Myocyte (in vitro differentiated cells): ENCODE measurements around the gene SOX13. TPM values are rescaled to one million over a fixed set of nuclear protein-coding genes. Genes with fewer than 3 reads are reported as not detected.

Source experiments
- DNase-seq: peaks from one replicate; pipeline ENCODE4 v3.0.0-alpha.2; 2012; ENCODE audit warnings: low read depth
- total RNA-seq: library from RNA; depleted of rRNA; stranded (reverse); fragments of >200 nt; gene quantifications from 2 replicates; pipeline ENCODE4 v1.2.3, GENCODE V29; 2014

Gene SOX13
- total RNA-seq, 1 donor from 2014 or later: 2.8 TPM

DNA sequence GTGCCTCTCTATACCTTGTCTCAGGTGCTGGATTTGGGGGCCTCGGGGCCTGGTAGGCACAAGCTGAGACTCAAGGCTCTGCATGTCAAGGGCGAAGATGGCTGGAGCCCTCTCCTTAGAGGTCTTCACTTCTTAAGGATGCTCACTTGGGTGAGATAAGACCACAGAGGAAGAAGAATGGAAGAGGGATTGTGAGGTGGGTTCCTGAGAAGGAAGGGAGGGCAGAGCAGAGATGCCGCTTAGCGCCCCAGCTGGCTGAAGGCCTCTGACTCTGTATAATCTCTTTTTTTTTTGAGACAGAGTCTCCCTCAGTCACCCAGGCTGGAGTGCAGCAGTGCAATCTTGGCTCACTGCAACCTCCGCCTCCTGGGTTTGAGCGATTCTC is 32.2 kb downstream of the SOX13 start:
- DNase-seq: no peak

DNA sequence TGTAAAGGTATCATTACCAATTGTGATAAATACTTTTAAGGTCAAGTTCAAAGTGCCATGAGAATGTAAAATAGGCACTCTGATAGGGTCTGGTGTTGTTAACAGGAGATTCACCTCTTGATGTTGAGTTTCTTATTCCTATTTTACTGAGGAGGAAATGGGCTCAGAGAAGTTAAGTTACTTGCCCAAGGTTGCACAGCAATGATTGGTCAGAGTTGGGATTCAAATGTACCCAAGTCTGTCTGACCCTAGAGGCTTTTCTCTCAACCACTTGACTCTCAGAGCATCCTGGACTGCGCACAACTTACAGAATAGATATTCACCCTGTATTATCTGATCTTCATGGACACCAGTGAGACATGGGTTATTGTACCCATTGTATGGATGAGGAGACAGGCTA is 33.9 kb downstream of the SOX13 start:
- no peak for DNase-seq

DNA sequence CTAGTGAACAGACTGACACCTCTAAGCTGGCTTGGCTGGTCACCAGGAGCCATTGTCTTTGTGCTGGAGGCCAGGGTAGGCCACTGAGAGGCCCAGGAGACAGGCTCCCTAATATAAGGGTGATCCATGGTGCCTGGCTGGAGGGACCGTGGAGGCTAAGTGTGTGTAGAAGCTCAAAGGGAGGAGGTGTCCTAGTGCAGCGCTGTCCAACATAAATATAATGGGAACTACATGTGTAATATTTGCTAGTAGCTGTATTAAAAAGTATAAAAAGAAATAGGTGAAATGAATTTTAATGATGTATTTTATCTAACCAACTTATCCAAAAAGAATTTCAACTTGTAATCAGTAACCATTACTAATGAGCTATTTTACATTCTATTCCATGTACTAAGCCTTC is 35.0 kb downstream of the SOX13 start:
- DNase-seq: no peak

DNA sequence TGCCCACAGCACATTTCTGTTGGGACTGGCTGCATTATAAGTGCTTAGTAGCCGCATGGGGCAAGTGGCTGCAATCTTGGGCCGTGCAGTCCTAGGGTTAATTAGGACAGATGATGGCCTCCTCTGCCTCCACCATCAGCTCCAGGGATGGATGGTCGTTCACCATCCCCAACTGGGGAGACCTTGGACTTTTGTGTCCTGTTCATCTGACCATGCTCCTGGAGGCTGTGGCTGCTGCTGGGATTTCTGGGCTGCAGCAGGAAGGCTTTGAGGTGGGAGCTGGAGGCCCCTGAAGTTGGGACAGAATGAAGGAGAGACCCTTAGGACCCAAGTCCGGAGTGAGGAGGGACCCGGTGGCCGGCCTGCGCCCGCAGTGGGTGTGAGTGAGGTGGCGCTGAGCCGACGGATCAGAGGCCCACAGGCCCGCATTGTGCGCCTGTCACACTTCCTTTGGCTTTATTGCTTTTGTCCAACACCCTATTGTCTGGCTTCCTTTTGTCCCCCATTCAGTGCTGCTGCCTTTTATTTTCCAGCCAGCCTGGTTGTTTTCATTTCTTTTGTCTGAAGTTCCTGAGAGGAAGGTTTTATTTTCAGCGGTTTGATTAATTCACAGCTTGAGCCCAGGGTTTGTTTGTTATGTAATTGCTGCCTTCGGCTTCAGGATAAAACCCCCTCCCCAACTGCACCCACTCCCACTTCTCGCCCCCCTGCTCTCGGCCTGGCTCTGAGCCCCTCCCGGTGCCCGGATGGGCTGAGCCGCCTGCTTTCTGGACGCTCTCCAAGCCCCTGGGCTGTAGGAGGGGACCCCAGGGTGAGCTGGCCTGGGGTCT is 35.6 kb downstream of the SOX13 start:
- no peak for DNase-seq

DNA sequence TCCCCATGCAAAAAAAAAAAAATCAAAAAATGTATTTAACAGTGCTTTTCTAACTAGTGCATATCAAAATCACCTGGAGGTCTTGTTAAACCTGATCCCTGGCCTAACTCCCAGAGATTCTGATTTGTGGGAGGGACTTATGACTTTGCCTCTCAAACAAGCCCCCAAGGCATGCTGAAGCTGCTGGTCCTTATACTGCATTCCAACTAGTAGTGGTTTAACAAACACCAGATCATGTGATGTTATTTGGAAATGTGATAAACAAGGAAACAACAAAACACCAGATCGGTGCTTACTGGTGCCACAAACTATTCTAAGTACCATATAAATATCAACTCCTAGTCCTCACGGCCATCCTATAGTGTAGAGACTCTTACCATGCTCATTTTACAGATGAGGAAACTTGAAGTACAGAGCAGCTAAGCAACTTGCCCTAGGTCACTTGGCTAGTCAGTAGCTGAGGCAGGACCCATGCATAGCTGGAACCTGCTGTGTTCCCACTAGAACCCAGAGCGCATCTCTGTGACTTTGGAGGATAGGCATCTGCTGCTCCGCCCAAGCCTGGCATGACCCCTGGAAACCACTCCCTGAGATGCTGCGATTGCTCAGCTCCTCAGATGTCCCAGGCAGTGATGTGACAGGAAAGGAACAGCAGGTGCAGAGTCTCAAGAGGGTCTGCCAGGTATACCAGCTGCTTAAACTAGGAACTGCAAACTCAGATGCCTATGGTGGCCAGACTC is 38.1 kb downstream of the SOX13 start:
- DNase-seq: peak; percentile 68

DNA sequence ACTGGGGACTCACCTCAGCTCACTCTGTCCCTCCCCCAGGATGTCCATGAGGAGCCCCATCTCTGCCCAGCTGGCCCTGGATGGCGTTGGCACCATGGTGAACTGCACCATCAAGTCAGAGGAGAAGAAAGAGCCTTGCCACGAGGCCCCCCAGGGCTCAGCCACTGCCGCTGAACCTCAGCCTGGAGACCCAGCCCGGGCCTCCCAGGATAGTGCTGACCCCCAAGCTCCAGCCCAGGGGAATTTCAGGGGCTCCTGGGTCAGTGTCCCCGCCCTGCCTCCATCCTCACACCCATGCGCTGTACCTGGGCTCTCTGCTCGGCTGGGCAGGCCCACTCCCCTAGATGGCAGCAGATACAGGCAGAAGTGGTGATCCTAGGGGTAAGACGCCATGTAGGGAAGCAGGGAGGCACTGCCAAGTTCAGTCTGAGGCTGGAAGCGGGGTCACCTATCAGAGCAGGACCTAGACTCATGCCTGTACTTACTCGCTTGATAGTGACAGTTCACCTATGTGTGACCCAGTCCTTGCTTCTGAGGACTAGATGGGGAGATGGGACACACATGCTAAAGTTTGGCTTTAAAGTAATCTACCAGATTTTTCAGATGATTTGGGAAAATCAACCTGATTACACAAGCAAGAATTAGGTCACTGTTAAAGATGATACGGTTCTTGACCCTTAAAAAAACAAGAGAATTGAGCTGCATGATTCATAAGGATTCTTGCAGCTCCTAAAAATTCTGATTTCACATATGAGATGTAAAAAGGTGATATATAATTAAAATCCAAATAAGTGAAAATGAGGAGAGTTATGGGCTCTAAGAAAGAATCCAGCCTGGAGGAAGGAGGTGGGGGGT is 40.2 kb downstream of the SOX13 start:
- DNase-seq: no peak

DNA sequence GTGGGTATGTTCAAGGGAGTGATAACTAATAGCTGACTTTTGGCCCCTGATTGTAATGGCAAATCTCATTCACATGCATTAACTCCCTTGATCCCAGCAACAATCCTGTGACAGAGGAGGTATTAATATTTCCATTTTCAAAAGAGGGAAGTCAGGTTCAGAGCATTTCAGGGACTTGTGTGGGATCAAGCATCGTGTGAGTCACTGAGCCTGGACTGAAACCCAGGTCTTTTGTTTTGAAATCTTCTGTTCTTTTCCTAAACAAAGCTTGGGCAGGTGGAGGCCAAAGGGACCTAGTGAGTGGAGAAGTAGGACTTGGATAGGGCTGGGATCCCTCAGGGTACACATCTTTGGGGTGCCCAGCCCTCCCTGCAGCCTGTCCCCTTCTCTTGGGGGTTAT is 41.0 kb downstream of the SOX13 start:
- no peak for DNase-seq

DNA sequence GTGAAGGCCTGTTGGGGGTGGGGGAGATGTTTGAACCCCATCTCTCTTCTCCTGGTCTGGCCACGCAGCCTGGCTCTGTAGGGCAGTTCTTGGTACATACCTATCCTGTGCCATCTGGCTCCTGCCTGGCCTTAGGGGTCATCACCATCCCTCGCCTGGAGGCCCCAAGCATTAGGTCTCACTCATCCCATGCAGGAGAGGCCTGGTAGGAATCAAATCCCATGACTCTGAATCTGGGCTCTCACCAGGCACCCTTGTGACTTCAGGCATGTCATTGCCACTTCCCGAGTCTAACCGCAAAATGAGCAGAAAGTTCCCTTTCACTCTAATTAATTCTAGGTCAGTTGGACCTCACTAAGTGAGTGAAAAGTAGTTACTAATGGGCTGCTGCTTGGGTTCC is 41.7 kb downstream of the SOX13 start:
- DNase-seq: no peak

DNA sequence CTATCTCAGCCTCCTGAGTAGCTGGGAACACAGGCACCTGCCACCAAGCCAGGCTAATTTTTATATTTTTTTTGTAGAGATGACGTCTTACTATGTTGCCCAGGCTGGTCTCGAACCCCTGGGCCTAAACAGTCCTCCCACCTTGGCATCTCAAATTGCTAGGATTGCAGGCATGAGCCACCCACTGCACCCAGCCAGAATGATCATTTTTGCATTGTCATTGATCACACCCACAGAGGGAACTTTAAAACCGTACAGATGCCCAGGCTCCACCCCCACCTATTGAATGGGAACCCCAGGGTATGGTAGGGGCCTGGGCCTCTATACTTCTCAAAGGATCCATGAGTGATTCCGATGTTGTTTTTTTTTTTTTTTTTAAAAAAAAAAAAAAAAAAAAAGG is 42.2 kb downstream of the SOX13 start:
- DNase-seq: no peak

DNA sequence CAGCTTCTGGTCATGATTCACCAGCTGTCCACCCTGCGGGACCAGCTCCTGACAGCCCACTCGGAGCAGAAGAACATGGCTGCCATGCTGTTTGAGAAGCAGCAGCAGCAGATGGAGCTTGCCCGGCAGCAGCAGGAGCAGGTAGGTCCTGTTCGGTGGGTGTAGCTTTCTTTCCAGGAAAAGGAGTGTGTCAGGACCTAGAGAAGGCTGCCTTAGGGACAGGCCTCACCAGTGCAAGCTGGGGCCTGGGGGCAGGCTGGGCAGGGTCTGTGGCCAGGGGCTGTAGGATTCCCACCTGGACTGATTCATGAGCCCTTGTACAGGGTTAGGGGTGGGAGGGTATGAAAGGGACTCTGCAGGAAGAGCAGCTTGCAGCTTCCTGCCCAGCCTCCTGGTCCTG is 43.6 kb downstream of the SOX13 start:
- no peak for DNase-seq

DNA sequence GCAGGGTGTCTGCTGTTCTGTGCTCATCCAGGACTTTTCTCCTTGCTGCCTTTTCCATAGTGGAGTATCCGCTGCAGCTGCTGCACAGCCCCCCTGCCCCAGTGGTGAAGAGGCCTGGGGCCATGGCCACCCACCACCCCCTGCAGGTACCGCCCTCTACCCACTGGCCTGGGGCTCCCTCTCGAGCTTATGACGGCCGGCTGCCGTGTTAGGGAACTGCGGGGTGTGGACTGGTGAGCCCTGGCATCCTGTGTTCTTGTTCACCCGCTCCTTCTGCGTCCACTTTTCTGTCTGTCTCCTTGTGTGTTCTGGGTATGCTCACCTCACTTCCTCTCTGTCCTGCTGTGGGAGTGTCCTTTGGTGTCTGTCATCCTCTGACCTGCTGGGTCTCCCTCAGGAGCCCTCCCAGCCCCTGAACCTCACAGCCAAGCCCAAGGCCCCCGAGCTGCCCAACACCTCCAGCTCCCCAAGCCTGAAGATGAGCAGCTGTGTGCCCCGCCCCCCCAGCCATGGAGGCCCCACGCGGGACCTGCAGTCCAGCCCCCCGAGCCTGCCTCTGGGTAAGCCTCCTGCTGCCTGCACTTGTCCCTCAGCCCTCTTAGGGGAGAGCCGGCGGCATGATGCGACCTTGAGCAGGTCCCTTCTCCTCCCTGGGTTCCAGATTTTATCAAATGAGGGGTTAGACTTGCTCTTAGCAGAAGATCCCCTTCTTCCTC is 49.1 kb downstream of the SOX13 start:
- DNase-seq: no peak

DNA sequence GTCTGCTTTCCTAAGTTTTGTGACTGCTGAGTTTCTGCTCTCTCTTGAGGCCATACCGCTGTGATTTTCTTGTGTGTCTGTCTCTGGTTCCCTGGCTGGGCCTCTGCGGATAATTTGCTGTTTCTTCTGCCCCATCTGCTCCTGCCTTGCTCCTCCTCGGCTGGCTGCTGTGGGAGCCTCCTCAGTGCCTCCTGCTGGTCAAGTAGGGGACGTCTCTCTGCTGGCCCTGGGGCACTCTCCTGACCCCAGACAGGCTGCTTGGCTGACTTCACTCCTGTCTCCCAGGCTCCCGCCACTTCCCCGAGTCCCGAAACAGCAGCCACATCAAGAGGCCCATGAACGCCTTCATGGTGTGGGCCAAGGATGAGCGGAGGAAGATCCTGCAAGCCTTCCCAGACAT is 50.5 kb downstream of the SOX13 start:
- DNase-seq: no peak

DNA sequence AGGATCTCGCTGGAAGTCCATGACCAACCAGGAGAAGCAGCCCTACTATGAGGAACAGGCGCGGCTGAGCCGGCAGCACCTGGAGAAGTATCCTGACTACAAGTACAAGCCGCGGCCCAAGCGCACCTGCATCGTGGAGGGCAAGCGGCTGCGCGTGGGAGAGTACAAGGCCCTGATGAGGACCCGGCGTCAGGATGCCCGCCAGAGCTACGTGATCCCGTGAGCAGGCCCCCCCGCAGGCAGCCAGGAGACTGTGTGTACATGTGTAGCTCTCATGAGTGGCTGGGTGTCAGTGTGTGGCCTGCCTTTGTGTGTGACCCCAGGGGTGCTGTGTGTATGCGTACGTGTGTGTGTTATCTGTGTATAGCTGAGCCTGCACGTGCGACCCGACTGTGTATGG is 51.7 kb downstream of the SOX13 start:
- DNase-seq: no peak

DNA sequence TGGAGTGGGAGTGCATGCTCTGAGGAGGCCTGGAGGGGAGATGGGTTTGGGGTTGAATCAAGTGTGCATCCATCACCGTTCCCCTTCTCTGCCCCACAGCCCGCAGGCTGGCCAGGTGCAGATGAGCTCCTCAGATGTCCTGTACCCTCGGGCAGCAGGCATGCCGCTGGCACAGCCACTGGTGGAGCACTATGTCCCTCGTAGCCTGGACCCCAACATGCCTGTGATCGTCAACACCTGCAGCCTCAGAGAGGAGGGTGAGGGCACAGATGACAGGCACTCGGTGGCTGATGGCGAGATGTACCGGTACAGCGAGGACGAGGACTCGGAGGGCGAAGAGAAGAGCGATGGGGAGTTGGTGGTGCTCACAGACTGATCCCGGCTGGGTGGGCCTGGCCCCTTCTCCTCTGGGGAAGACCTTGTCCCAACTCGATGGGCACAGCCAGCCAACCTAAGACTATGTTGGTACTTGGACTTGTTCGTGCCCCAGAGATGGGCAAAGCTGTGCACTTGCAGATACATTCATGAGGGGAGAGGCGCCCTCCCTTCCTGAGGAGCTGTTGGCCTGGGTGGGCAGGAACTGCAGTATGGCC is 52.9 kb downstream of the SOX13 start:
- DNase-seq: no peak

DNA sequence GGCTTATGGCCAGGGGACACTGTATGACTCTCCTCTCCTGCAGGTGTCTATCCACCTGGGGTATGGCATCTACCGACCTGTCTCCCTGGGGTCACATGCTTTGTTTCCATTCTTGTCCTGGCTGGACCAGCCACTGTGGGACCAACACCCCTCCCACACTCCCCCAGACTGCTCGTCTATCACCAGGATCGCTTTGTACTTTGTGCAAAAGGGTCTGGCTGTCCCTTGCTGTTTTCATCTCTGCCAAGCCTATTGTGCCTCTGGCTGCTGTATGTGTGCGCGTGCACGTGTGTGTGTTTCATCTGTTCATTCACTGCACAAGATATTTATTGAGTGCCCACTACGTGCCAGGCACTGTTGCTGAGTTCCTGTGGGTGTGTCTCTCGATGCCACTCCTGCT is 53.5 kb downstream of the SOX13 start:
- no peak for DNase-seq

DNA sequence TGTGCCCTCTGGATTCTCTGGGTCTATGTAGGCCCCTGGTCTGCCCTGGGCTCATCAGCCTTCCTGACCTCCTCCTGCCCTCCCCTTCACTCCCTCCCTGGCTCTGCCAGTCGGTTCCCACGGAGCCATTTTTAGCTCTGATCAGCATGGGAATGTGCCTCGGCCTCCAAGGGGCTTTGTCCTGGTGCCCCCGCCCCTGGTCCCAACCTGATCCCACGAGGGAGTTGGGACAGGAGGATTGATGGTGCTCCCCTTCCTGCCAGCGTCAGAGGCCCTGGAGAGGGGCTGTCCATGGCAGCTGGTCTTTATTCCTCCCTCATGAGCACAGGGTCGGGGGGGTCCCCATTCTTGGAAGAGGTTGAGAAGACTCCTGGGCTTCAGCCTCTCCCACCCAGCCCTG is 54.0 kb downstream of the SOX13 start:
- no peak for DNase-seq

DNA sequence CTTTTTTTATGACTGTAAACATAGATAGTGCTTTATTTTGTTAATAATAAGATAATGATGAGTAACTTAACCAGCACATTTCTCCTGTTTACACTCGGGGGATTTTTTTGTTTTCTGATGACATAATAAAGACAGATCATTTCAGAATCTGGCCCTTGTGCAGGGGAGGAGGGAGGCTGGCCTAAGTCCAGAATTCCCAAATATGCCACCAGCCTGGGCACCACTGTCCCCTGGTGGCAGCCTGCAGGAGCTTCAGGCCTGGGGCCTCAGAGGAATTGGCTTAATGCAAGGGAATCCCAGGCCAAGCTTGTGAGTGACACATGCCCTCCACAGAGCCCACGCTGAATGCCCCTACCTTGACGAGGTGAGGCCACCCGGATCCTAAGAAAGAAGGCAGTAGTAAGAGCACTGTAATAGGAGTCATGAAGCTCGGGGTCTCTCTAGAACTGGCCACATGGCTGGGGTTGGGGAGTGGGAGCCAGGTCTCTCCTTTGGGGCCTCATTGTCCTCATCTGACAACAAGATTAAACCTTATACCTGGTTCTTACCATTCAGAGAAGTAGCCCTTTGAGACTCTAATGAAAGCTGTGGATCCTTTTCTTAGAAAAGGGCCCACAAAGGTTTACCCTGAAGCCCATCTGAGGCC is 54.8 kb downstream of the SOX13 start:
- DNase-seq: peak; percentile 85

DNA sequence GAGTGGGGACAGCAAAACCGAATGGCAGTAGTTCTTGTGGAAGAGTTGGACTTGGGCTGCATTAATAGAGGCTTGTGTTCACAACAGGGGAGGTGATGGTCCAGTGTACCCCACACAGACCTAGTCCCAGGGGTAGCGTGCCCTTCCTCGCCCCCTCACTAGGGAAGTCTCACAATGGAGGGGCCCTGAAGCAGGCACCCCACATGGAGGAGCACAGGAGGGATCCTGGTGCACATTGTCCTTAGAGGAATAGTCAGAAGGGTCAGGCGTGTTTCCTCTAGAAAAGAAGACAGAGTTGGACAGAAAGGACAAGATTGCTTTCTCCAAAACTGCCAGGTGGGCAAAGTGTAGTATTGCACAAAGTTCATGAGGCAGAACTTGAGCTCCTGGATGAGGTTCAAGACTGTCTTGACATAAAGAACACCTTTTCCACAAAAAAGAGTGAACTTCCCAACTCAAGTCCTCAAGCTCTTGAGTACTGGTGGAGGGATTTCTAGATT is 55.6 kb downstream of the SOX13 start:
- DNase-seq: no peak

DNA sequence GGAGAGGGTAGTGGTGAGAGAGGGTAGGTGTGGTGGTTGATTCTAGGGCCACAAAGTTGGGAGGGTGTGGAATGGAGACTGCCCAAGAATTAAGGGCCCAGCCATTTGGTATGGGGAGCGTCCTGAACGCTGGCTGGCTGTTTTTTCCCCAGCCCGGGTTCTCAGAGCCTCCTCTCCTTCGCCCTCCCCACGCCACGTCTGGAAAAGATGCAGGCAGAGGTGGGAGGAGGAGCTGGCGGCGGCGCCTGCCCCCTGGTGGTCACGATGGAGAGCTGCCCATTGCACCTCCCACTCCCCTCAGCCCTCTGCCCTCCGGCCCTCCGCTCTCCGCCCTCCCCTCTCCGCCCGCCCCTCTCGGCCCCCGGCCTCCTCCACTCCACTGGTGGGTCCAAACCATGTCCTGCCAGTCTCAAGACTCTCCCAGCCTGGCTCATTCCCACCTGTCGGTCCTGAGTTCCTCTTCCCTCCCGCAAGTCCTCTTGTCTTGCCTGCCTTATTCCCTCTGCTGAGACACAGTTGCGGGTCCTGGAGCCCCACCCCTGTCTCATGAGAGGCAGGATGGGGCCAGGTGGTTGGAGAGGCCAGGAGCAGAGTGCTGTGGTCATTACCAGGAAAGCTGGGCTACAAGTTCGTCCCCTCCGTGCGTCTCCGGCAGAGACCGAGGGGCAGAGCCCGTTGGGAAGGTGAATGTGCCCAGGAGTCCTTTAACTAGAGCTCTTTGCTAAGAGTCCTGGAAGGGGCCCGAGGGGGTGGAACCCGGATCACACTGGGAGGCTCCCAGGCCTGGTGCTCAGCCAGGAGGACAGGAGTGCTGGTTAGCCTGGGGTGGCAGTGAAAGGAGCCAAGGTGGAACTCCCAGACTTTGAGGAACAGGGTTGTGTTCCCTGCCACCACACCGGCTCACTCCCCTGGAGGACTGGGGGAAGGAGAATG is 56.3 kb downstream of the SOX13 start:
- DNase-seq: peak; percentile 58
